ENCODE measurements around the gene AHSA1. TPM values are rescaled to one million over a fixed set of nuclear protein-coding genes. Genes with fewer than 3 reads are reported as not detected.

AHSA1 gene
- total RNA-seq, 4 donors from 2014 or later, result 111 to 132 (median 116) TPM

GRCh38 chr14:77508876-77509275 lies 51.0 kb downstream of the AHSA1 start:
- Histone ChIP-seq H3K9me3 (no peaks in the 10 kb centered on the region), H3K36me3 (peaks cover 14 to 58% (median 32%) of the 10 kb centered on the region in 4 donors), H3K27ac (replicated peaks in 1 of 4) (no peak overlapping the region), H3K4me3 (no peak overlapping the region), H3K27me3 (no peaks in the 10 kb centered on the region), H3K4me1 (no peaks in the 10 kb centered on the region)
- DNase-seq (ENCODE audit: extremely low spot score), result no peak
- intact Hi-C loops (cut with DNase I), result no loop called here
- TF ChIP-seq POLR2A (IDR thresholded peaks at IDR 0.05; ENCODE audit: low read depth) (no peak), POLR2AphosphoS5 (IDR thresholded peaks at IDR 0.05) (no peak), CTCF (IDR thresholded peaks at IDR 0.05) (no peak), EP300 (IDR thresholded peaks at IDR 0.05) (no peak)
- WGBS, result 95% methylated on average over 3 of the region's 3 CpGs

GRCh38 chr14:77509366-77509765 lies 51.5 kb downstream of the AHSA1 start:
- intact Hi-C loops (cut with DNase I), result no loop called here
- no peak for TF ChIP-seq POLR2AphosphoS5 (IDR thresholded peaks at IDR 0.05)
- no peak for TF ChIP-seq CTCF (IDR thresholded peaks at IDR 0.05)
- TF ChIP-seq POLR2A (IDR thresholded peaks at IDR 0.05; ENCODE audit: low read depth), result no peak
- TF ChIP-seq EP300 (IDR thresholded peaks at IDR 0.05), result no peak
- H3K27ac ChIP-seq (replicated peaks in 1 of 4), result no peak overlapping the region

GRCh38 chr14:77511486-77512162 lies 53.7 kb downstream of the AHSA1 start:
- intact Hi-C loops (cut with DNase I), result no loop called here
- no peaks in the 10 kb centered on the region for H3K9me3 ChIP-seq
- peaks cover 14 to 82% (median 39%) of the 10 kb centered on the region in 4 donors for H3K36me3 ChIP-seq
- H3K4me1 ChIP-seq, result no peaks in the 10 kb centered on the region
- WGBS, result 93% methylated on average over 8 of the region's 8 CpGs
- H3K4me3 ChIP-seq, result no peak overlapping the region
- no peaks in the 10 kb centered on the region for H3K27me3 ChIP-seq
- H3K27ac ChIP-seq (replicated peaks in 1 of 4), result no peak overlapping the region
- DNase-seq (ENCODE audit: extremely low spot score), result no peak
- TF ChIP-seq EP300 (IDR thresholded peaks at IDR 0.05), result no peak
- no peak for TF ChIP-seq POLR2AphosphoS5 (IDR thresholded peaks at IDR 0.05)
- no peak for TF ChIP-seq POLR2A (IDR thresholded peaks at IDR 0.05; ENCODE audit: low read depth)
- TF ChIP-seq CTCF (IDR thresholded peaks at IDR 0.05), result no peak

More at GRCh38 chr14:77509366-77509765, 51.5 kb downstream of the AHSA1 start:
- 88% methylated on average over 4 of the region's 4 CpGs for WGBS
- H3K4me3 ChIP-seq, result no peak overlapping the region
- DNase-seq (ENCODE audit: extremely low spot score), result no peak
- H3K4me1 ChIP-seq, result no peaks in the 10 kb centered on the region
- H3K36me3 ChIP-seq, result peaks cover 14 to 61% (median 32%) of the 10 kb centered on the region in 4 donors
- no peaks in the 10 kb centered on the region for H3K9me3 ChIP-seq
- no peaks in the 10 kb centered on the region for H3K27me3 ChIP-seq

GRCh38 chr14:77516126-77516525 lies 58.2 kb downstream of the AHSA1 start:
- intact Hi-C loops (cut with DNase I), result no loop called here
- Histone ChIP-seq H3K4me3 (no peak overlapping the region), H3K9me3 (no peaks in the 10 kb centered on the region), H3K27me3 (no peaks in the 10 kb centered on the region), H3K27ac (replicated peaks in 1 of 4) (no peak overlapping the region), H3K4me1 (no peaks in the 10 kb centered on the region), H3K36me3 (peaks cover 31 to 85% (median 60%) of the 10 kb centered on the region in 4 donors)
- DNase-seq (ENCODE audit: extremely low spot score), result no peak
- TF ChIP-seq POLR2AphosphoS5 (IDR thresholded peaks at IDR 0.05), result no peak
- no peak for TF ChIP-seq EP300 (IDR thresholded peaks at IDR 0.05)
- no peak for TF ChIP-seq CTCF (IDR thresholded peaks at IDR 0.05)
- TF ChIP-seq POLR2A (IDR thresholded peaks at IDR 0.05; ENCODE audit: low read depth), result no peak

Small RNA genes lying within 50 kb of the gene (small RNA-seq; reads per million reads assigned to genes)
- gene RF00404, result 0 reads per million in 3 donors

Other genes with a start within 250 kb of the AHSA1 start
- gene NGB, start 186.9 kb upstream of the AHSA1 start, total RNA-seq, result 1 to 10 TPM; 2.7 to 4.6 (median 3.6) TPM
- gene POMT2, start 137.2 kb upstream of the AHSA1 start, total RNA-seq, result 10 to 100 TPM; 13.3 to 29.2 (median 14.5) TPM
- 10 to 100 TPM in 2 of 4 donors, 1 to 10 TPM in 2; 8.0 to 12.3 (median 9.9) TPM for gene GSTZ1, start 137.1 kb upstream of the AHSA1 start, total RNA-seq
- 10 to 100 TPM; 15.2 to 21.8 (median 16.7) TPM for gene TMED8, start 81.0 kb upstream of the AHSA1 start, total RNA-seq
- gene SAMD15, start 80.7 kb upstream of the AHSA1 start, total RNA-seq, result under 1 TPM; 0.42 to 0.52 (median 0.51) TPM
- under 1 TPM in 2 of 4 donors, not detected in 2; 0.17 to 0.29 TPM for gene NOXRED1, start 34.6 kb upstream of the AHSA1 start, total RNA-seq
- gene VIPAS39, start 492 bp upstream of the AHSA1 start, total RNA-seq, result 10 to 100 TPM; 14.1 to 22.9 (median 17.8) TPM
- under 1 TPM in 1 of 4 donors, not detected in 3; 0.33 TPM for gene ISM2, start 40.7 kb downstream of the AHSA1 start, total RNA-seq
- 10 to 100 TPM; 14.5 to 25.3 (median 20.1) TPM for gene SPTLC2, start 158.5 kb downstream of the AHSA1 start, total RNA-seq
- gene ALKBH1, start 249.9 kb downstream of the AHSA1 start, total RNA-seq, result 10 to 100 TPM in 3 of 4 donors, 1 to 10 TPM in 1; 8.0 to 13.3 (median 11.8) TPM

All from esophagus muscularis mucosa (tissue), 4 donors.